IPS-15b (cell line): Measurements from ENCODE around the gene CDK17.
"Not testable (repeated sequence)": the region's sequence is repeated elsewhere in the genome, so short reads cannot be mapped to it uniquely, and the experiment has no call there.

ENCODE experiments used
- H3K27me3 ChIP-seq: one replicate; pipeline ENCODE4 v1.6.1; 2013; ENCODE audit warnings: low read length; ENCODE audit not compliant: control insufficient read depth, insufficient read depth
- H3K36me3 ChIP-seq: one replicate; pipeline ENCODE4 v1.6.1; 2013; ENCODE audit warnings: low read length; ENCODE audit not compliant: control insufficient read depth, insufficient read depth
- H3K4me1 ChIP-seq: one replicate; pipeline ENCODE4 v1.6.1; 2013; ENCODE audit warnings: mild to moderate bottlenecking, low read length; ENCODE audit not compliant: control insufficient read depth, insufficient read depth
- H3K4me3 ChIP-seq: one replicate; pipeline ENCODE4 v1.5.1; 2013; ENCODE audit warnings: low read depth, low read length
- H3K9ac ChIP-seq: one replicate; pipeline ENCODE4 v1.6.1; 2013; ENCODE audit warnings: low read depth, mild to moderate bottlenecking, low read length
- H3K9me3 ChIP-seq: one replicate; pipeline ENCODE4 v1.6.1; 2013; ENCODE audit warnings: mild to moderate bottlenecking, low read length; ENCODE audit not compliant: control insufficient read depth, insufficient read depth

Gene CDK17

DNA sequence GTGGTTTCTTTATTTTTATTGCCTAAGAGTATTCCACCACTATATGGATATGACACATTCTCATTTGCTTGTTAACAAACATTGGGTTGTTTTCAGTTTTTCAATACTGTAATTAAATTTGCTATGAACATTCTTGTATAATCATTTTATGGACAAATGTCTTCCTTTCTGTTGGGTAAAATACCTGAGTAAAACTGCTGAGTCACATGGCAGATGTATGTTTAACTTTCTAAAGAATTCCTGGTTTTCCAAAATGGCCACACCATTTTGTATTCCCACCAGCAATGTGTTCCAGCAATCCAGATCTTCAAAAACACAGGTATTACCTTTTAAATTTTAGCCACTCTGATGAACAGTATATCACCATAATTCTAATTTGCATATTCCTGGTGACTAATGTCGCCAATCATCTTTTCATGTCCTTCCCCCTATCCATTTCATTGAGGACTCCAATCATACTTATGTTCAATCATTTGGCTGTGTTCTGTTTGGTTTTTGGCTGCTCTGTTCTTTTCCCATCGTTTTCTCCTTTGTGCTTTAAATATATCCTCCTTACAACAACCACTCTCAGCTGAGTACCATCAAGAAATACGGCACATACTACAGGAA is 36.0 kb downstream of the CDK17 start:
- Histone ChIP-seq H3K9ac (no peak overlapping the region), H3K36me3 (no peaks in the 10 kb centered on the region), H3K4me1 (no peaks in the 10 kb centered on the region)

DNA sequence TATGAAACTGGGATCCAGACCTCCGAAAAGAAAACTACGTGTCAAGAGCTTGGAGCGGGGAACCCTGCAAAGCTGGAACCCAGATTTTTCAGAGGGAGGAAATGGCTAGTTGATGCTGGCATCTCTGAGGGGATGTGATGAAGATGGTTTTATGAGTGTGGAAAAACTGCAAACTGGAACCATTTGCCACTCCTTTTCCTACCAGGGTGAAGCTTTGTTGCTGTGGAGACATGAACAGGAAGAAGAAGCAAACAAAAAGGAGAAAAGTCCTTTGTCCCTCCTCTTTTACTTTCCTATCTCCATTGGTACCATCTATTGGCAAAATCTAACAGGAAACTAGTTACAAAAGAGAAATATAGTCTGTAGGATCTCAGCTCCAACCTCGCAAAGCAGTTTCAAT is 39.2 kb downstream of the CDK17 start:
- Histone ChIP-seq H3K4me3 (no peak overlapping the region), H3K27me3 (no peaks in the 10 kb centered on the region), H3K9ac (no peak overlapping the region), H3K36me3 (no peaks in the 10 kb centered on the region), H3K4me1 (no peaks in the 10 kb centered on the region), H3K9me3 (no peaks in the 10 kb centered on the region)

More for the DNA sequence above, 36.0 kb downstream of the CDK17 start:
- no peaks in the 10 kb centered on the region for H3K9me3 ChIP-seq
- no peak overlapping the region for H3K4me3 ChIP-seq
- H3K27me3 ChIP-seq = no peaks in the 10 kb centered on the region

DNA sequence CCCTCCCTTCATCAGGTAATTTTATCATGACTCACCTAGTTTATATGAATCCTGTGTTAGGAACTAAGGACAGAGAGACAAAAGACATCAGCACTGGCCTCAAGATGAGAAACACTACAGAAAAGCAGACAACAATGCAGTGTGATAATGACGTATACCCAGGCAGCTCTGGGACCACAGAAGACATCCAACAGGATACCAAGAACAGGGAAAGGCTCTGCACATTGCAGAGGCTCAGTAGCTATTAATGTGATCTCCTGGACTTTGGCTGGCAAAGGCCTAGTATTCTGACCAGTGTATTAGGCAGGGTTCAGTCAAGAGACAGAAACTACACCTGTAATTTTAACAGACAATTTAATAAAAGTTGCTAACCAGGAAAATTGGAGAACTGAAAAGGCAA is 39.7 kb downstream of the CDK17 start:
- H3K4me3 ChIP-seq = no peak overlapping the region
- no peaks in the 10 kb centered on the region for H3K4me1 ChIP-seq
- no peaks in the 10 kb centered on the region for H3K9me3 ChIP-seq
- H3K9ac ChIP-seq = no peak overlapping the region
- no peaks in the 10 kb centered on the region for H3K36me3 ChIP-seq
- no peaks in the 10 kb centered on the region for H3K27me3 ChIP-seq

DNA sequence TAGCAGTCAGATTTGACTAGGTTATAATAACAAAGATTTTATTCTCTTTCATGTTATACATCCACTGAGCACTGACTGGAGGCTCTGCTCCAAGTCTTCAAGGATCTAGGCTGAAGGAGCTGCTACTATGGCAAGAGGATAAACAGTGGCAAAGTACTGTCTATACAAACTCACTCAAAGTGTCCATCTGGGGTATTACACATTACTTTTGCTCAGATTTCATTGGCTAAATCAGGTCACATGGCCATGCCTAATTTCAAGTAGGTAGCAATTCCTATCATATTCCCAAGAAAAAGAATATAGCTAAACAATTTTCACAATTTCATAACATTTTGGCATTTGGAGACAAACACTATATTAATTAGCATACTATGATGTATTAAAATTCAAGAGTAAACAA is 40.9 kb downstream of the CDK17 start:
- Histone ChIP-seq H3K27me3 (no peaks in the 10 kb centered on the region), H3K4me3 (no peak overlapping the region)

DNA sequence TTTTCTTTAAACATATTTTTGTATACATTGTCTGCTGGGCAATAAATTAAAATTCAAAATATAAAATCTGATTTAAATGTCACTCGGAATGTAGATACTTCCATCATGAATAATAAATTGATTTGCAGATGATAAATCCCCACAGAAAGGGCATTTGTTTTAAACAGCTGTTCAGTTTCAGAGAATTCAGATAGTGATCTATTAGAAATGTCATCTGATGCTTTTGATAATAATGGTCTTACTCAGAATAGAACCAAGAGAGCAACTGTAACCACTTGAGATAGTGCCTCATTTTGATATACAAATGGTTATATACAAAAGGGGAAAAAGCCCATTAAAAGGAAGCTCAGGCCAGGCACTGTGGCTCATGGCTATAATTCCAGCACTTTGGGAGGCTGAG is 43.4 kb downstream of the CDK17 start:
- Histone ChIP-seq H3K9me3 (no peaks in the 10 kb centered on the region), H3K27me3 (no peaks in the 10 kb centered on the region), H3K36me3 (no peaks in the 10 kb centered on the region), H3K9ac (no peak overlapping the region), H3K4me3 (no peak overlapping the region), H3K4me1 (no peaks in the 10 kb centered on the region)

More for the DNA sequence above, 40.9 kb downstream of the CDK17 start:
- Histone ChIP-seq H3K9me3 (no peaks in the 10 kb centered on the region), H3K9ac (no peak overlapping the region), H3K36me3 (no peaks in the 10 kb centered on the region), H3K4me1 (no peaks in the 10 kb centered on the region)

GRCh38 chr12:96354844-96355534 is 45.2 kb downstream of the CDK17 start:
- no peaks in the 10 kb centered on the region for H3K27me3 ChIP-seq
- H3K9ac ChIP-seq = no peak overlapping the region
- no peaks in the 10 kb centered on the region for H3K36me3 ChIP-seq
- no peaks in the 10 kb centered on the region for H3K9me3 ChIP-seq
- no peaks in the 10 kb centered on the region for H3K4me1 ChIP-seq
- no peak overlapping the region for H3K4me3 ChIP-seq

DNA sequence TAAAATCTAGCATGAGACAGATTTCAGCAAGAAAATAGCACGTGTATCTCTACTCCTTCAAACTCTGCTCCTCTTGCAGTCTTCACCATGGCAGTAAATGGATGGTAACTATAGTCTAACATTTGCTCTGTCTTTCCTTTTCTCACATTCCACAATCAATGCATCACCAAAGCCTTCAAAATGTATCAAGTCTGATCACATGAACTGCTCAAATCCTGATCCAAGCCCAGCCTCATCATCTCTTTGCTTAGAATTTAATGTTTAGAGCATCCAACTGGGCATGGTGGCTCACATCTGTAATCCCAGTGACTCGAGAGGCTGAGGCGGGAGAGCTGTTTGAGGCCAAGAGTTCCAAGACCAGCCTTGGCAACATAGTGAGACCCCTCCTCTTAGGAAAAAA is 45.9 kb downstream of the CDK17 start:
- Histone ChIP-seq H3K9ac (no peak overlapping the region), H3K4me1 (no peaks in the 10 kb centered on the region), H3K27me3 (no peaks in the 10 kb centered on the region), H3K36me3 (no peaks in the 10 kb centered on the region), H3K9me3 (no peaks in the 10 kb centered on the region), H3K4me3 (no peak overlapping the region)

DNA sequence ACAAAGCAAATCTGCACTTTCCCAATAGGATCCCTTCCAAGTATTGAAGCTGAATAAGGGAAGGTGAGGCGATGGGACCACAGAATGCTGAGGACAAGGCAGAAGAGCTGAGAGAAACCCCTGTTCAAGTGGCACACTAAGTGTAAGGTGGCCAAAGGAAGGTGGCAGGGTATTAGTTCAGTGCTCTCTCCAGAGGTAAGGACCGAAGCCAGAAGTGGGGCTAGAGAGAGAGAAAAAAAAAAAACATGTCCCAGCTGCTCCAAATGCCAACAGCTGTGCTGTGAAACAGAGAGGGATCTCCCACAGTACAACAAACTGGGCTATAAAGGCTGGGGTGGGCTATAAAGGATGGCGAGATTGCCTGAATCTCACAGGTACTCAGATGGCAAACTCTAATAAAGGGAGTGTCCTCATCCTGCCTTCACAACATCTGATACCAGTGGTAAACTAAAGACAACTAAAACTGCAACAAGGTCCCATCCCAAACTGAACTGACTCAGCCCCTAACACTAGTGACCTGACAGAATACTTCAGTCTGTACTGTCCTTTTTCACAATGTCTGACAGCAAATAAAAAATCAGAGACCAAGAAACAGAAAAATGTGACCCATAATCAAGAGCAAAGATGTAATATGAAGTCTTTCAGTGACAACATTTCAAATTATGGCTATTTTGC is 47.9 kb downstream of the CDK17 start:
- no peaks in the 10 kb centered on the region for H3K9me3 ChIP-seq
- H3K9ac ChIP-seq = no peak overlapping the region
- no peak overlapping the region for H3K4me3 ChIP-seq
- no peaks in the 10 kb centered on the region for H3K36me3 ChIP-seq
- no peaks in the 10 kb centered on the region for H3K27me3 ChIP-seq
- H3K4me1 ChIP-seq = no peaks in the 10 kb centered on the region

GRCh38 chr12:96350982-96351381 is 49.3 kb downstream of the CDK17 start:
- no peaks in the 10 kb centered on the region for H3K36me3 ChIP-seq
- H3K9ac ChIP-seq = no peak overlapping the region
- H3K4me3 ChIP-seq = no peak overlapping the region
- no peaks in the 10 kb centered on the region for H3K9me3 ChIP-seq
- peaks cover 2% of the 10 kb centered on the region for H3K4me1 ChIP-seq
- no peaks in the 10 kb centered on the region for H3K27me3 ChIP-seq

DNA sequence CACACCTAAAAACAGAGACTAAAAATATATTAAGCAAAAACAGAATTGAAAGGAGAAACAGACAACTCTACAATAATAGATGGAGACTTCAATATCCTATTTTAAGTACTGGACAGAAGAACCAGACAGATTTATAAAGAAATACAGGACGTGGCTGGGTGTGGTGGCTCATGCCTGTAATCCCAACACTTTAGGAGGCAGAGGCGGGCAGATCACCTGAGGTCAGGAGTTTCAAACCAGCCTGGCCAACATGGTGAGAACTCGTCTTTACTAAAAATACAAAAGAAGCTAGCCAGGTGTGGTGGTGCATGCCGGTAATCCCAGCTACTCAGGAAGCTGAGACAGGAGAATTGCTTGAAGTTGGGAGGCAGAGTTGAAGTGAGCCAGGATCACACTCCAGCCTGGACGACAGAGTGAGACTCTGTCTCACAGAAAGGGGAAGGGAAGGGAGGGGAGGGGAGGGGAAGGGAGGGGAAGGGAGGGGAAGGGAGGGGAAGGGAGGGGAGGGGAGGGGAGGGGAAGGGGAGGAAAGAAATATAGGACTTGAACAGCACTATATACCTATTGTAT is 53.0 kb downstream of the CDK17 start:
- no peaks in the 10 kb centered on the region for H3K9me3 ChIP-seq
- H3K36me3 ChIP-seq = no peaks in the 10 kb centered on the region
- H3K4me1 ChIP-seq = peaks cover 2% of the 10 kb centered on the region
- no peak overlapping the region for H3K4me3 ChIP-seq
- H3K9ac ChIP-seq = no peak overlapping the region
- no peaks in the 10 kb centered on the region for H3K27me3 ChIP-seq

- H3K4me1 ChIP-seq, H3K36me3 ChIP-seq, H3K4me3 ChIP-seq, H3K9ac ChIP-seq, H3K9me3 ChIP-seq, H3K27me3 ChIP-seq: not testable (repeated sequence)
Observed at GRCh38 chr12:96346716-96347115, 53.5 kb downstream of the CDK17 start.
